ENCODE measurements around the gene SPRR2E.
"Not testable (repeated sequence)": the region's sequence is repeated elsewhere in the genome, so short reads cannot be mapped to it uniquely, and the experiment has no call there.

Gene SPRR2E

DNA sequence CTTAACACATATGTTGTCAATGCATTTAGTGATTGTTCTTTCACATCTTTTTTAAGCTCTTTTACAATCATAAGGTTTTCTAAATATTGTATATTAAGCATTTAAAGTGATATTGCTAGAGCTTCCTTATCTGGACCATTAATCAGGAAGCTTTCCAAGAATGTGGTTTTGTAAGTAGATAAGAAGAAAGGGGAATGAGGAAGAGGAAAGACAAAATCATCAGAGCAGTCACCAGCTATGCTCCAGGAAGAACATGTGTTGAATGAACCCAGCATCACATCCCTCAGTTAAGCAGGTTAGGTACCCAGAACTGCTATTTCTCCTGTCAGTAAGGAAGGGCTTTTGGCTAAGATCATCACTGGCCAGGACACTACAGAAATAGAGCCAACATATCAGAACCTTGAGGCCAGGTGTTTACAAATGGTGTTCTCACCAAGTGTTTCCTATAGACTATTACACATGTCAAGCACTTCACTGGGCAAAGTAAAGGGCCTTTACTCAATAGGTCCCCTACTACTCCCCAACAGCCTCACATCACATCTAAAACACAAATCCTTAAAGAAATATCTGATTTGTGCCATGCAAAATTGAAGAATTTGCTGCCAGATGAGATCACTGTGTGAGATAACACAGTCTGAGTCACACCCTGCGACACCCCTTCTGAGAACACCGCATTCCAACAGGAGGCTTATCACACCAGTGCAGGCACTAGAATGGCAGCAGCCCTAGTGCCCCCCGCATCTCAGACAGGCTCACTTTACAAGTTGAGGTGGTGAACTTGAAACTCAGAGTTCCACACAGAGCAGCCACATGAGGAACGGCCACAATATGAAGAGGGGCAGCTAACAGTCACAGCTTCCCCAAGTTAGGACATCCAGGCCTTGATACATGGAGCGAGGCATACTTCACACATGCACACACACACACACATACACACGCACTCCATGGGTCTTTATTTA, 35.2 kb downstream of the SPRR2E start:
- DNase-seq: no peak

DNA sequence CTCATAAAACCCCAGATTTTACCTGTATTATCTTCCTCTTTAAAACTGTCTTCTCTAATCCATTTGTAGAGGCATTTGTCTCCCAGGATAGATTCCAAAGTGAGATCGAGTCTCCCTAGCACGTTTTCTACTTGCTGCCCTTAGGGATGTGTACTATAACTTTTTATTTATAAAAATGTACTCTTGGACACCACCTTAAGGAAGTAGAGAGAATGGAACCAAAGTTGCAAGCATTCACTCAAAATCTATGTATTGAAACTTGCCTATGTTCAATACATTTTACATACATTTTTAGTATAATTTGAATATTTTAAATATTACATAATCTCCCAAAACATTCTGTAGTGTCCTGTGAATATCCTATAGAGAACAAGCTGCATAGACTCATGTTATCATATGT, 36.2 kb downstream of the SPRR2E start:
- no peak for DNase-seq

DNA sequence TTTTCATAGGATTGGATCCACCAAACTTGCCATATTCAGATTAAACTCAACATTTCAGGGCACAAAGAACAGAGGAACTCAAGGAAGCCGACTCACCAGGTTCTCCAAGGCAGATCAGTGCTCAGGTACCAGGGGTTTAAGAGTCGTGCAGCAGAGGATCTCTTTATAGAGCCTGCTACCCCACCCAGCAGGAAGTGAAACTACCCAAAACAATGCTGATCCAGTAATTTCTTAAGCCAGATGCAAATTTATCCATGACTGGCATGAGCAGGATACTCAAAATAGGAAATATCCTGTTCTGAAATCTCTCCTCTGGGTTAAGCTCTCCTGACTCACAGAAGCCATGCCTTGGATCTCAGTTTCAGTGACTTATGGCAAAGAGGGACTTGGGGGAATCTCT, 37.0 kb downstream of the SPRR2E start, which contains the start of gene SPRR2A:
SPRR2A (minus strand) TSS at position 138 of the 400 bp plus-strand sequence. CDS start 777 bp downstream, outside the sequence.
- DNase-seq: no peak

DNA sequence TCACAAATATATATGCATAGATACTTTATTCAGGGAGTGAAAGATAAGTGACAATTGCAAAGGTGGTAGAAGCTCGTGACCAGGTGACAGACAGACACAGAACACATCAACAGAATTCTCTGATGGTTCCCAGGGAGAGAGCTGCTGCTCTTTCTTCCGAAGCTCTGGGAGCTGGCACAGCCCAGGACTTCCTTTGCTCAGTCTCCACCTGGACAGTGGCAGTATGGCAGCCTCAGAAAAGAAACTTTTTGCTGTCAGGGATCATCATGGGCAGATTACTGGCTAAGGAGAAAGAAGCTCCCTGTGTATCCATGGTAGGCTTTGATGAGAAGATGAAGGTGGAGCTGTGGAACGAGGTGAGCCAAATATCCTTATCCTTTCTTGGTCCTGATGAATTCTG, 38.2 kb downstream of the SPRR2E start:
- DNase-seq: not testable (repeated sequence)

DNA sequence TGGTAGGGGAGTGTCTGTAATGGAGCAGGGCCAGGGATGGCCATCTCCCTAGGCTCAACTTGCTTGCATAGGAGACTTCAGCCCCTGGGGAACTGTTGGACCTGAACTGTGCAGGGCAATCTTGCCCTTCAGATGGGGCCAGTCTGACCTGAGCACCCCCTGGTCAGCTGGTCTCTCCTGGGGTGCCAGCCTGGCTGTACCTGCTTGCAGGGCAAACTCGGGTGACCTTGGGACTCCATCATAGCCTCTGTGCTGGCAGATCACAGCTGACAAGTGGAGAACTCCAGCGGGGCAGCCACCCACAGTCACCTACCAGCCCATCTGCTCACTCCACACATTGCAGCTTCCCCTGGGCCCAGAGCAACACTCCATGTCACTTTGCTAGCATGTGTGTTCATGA, 45.1 kb downstream of the SPRR2E start:
- DNase-seq: no peak

All from stimulated activated naive CD4-positive, alpha-beta T cell (primary cell).